WERI-Rb-1 (cell line): ENCODE measurements around the gene TMEM132C.

Source experiments
- DNase-seq: peaks from one replicate; pipeline ENCODE4 v3.0.0-alpha.2; 2020
- H3K27ac ChIP-seq: fragments of 250-450 bp; sonication (Bioruptor Pico); 2 replicates; pipeline ENCODE4 v1.5.1; 2020; ENCODE audit warnings: mild to moderate bottlenecking, moderate library complexity
- H3K27me3 ChIP-seq: fragments of 250-450 bp; sonication (Bioruptor Pico); 2 replicates; pipeline ENCODE4 v1.5.1; 2021; ENCODE audit warnings: mild to moderate bottlenecking, low read depth, moderate library complexity; ENCODE audit not compliant: insufficient read depth, severe bottlenecking
- H3K36me3 ChIP-seq: fragments of 250-450 bp; sonication (Bioruptor Pico); 2 replicates; pipeline ENCODE4 v1.5.1; 2020; ENCODE audit warnings: mild to moderate bottlenecking, moderate library complexity
- H3K4me3 ChIP-seq: 2 replicates; pipeline ENCODE4 v1.5.1; 2011; ENCODE audit warnings: low read depth, mild to moderate bottlenecking, control low read depth, low read length
- H3K9me3 ChIP-seq: fragments of 250-450 bp; sonication (Bioruptor Pico); 2 replicates; pipeline ENCODE4 v1.5.1; 2021; ENCODE audit warnings: mild to moderate bottlenecking, moderate library complexity; ENCODE audit not compliant: severe bottlenecking
- TF ChIP-seq, protein P1 (sequence below): IDR thresholded peaks from 2 replicates; pipeline ENCODE4 v1.5.1; 2011; ENCODE audit warnings: low read depth, mild to moderate bottlenecking, control low read depth, inconsistent platforms, low read length

Gene TMEM132C

DNA sequence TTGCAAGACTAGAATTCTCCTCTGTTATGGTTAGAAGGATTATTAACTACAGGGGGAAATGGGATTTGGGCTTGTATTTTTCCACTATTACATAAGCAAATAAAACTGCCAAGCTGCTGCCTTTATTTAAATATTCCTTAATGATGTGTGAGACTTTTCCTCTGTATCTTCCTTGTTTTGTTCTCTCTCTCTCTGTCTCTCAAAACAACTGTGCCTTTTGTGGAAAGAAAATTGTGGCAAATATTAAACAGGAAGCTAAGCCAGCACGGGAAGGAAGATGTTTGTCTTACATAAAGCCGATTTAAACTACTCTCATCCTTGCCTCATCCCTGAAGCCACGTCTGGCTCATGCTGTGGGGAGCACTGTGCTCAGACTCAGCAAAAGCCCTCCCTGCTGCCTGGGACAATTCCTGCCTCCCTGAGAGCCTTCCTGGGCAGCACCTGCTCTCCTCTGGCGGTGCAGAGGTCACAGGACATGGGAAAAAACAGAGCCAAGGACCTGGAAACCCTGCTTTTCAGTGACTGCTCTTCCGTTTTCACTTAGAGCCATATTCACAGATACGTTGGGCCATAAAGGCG is 319.6 kb downstream of the TMEM132C start:
- TF ChIP-seq, protein P1, sequence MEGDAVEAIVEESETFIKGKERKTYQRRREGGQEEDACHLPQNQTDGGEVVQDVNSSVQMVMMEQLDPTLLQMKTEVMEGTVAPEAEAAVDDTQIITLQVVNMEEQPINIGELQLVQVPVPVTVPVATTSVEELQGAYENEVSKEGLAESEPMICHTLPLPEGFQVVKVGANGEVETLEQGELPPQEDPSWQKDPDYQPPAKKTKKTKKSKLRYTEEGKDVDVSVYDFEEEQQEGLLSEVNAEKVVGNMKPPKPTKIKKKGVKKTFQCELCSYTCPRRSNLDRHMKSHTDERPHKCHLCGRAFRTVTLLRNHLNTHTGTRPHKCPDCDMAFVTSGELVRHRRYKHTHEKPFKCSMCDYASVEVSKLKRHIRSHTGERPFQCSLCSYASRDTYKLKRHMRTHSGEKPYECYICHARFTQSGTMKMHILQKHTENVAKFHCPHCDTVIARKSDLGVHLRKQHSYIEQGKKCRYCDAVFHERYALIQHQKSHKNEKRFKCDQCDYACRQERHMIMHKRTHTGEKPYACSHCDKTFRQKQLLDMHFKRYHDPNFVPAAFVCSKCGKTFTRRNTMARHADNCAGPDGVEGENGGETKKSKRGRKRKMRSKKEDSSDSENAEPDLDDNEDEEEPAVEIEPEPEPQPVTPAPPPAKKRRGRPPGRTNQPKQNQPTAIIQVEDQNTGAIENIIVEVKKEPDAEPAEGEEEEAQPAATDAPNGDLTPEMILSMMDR, result no peak
- Histone ChIP-seq H3K36me3 (no peaks in the 10 kb centered on the region), H3K9me3 (no peaks in the 10 kb centered on the region), H3K4me3 (no peak overlapping the region; the same call in 1 of the 2 replicates), H3K27ac (peak overlapping the region; percentile 42), H3K27me3 (no peaks in the 10 kb centered on the region)
- DNase-seq, result peak; percentile 84

DNA sequence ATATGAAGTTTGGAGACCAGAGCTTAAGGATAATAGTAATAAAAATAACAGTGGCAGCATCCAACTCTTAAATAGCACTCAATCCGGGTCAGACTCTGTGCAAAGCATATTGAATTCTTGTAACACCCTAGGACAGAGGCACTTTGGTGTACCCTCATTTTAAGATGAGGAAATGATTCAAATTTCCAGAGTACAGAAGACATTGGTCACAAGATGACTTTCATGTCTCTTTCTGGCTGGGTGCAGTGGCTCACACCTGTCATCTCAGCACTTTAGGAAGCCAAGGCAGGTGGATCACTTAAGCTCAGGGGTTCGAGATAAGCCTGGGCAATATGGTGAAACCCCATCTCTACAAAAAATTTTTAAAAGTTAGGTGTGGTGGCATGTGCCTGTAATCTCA is 320.9 kb downstream of the TMEM132C start:
- H3K27me3 ChIP-seq, result no peaks in the 10 kb centered on the region
- no peak for DNase-seq
- H3K36me3 ChIP-seq, result no peaks in the 10 kb centered on the region
- no peak overlapping the region for H3K4me3 ChIP-seq
- H3K9me3 ChIP-seq, result no peaks in the 10 kb centered on the region
- no peak overlapping the region for H3K27ac ChIP-seq
- TF ChIP-seq, protein P1, result no peak

DNA sequence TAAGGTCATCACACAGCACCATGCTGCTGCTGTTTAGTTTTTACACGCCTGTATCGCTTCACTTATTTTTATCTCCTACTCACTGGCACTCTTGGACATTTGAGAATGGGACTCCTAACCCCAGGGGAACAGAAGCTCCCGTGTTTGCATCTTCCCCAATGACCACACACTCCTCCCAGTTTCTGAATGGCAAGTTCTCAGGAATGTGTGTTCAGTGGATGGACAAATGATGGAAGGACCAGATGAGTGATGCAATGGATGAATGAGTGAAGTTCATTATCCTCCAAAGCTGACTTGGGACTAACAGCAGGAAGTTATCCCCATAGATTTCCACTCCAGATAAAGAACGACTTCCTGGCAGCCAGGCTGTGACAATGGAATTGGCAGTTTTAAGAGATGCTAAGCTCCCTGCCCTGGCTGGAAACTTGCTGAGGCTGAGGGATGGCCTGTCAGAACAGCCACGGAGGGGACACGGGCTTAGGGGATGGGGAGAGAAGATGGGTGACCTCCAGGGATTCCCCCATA is 325.3 kb downstream of the TMEM132C start:
- TF ChIP-seq, protein P1, result no peak
- Histone ChIP-seq H3K27me3 (no peaks in the 10 kb centered on the region), H3K4me3 (no peak overlapping the region), H3K27ac (no peak overlapping the region), H3K36me3 (no peaks in the 10 kb centered on the region), H3K9me3 (no peaks in the 10 kb centered on the region)
- no peak for DNase-seq

DNA sequence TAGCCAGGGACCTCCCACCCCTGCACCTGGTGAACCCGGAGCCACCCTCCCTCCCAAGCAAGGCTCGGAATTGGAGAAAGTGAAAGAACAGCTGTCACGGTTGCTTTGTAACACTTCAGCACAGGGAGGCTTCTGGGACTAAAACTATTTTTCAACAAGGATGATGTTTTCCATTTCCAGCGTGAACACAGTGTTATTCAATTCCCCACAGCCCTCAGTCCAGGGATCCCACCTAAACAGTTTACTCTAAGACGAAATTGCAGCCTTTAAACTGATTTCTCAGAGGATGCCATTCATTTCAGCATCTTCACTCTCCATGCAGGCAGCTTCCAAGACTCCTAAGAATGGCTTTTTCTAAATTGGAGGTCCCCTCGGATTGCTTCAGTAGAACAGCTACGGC is 327.6 kb downstream of the TMEM132C start:
- Histone ChIP-seq H3K9me3 (no peaks in the 10 kb centered on the region), H3K36me3 (no peaks in the 10 kb centered on the region), H3K4me3 (no peak overlapping the region), H3K27ac (no peak overlapping the region), H3K27me3 (no peaks in the 10 kb centered on the region)
- no peak for DNase-seq
- TF ChIP-seq, protein P1, result no peak

DNA sequence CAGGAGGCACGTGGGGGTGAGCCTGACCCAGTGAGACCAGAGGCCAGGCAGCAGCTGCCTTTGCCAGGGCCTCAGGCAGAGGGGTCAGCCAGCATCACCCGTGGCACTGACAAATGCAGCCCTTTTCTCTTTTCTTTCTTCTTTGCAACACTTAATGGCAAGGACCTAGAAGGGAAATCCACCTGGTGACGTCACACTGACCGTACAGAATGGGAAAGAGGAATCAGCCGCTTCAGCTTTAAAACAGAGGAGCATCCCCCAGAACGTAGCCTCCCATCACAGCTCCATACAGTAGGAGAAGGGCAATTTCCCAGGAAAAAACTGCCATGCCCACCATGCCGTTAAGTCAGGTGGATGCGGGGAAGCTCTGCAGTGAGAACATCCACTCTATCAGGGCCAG is 328.6 kb downstream of the TMEM132C start:
- H3K9me3 ChIP-seq, result no peaks in the 10 kb centered on the region
- no peak overlapping the region for H3K4me3 ChIP-seq
- no peak overlapping the region for H3K27ac ChIP-seq
- no peaks in the 10 kb centered on the region for H3K27me3 ChIP-seq
- no peaks in the 10 kb centered on the region for H3K36me3 ChIP-seq
- DNase-seq, result no peak
- TF ChIP-seq, protein P1, result no peak

DNA sequence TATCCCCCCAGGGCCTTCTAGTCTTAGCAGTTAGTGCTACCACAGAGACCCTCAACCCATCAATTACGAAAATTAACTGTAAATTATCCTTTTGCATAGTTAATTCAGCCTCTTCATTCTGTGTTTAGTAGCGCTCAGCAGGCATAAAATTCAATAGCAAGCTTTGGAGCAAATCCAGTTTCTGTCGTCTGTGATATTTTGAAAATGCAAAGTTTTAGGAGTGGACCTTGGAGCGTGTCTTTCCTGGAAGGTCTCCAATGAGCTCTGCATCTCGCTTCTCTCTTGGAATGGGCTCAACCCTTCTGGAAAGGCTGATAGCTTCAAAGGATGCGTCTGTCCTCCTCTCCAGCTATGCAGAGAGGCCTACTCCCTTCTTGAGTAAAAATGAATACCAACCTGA is 333.9 kb downstream of the TMEM132C start:
- Histone ChIP-seq H3K4me3 (no peak overlapping the region), H3K36me3 (no peaks in the 10 kb centered on the region), H3K27me3 (no peaks in the 10 kb centered on the region), H3K27ac (no peak overlapping the region), H3K9me3 (no peaks in the 10 kb centered on the region)
- no peak for DNase-seq
- TF ChIP-seq, protein P1, result no peak
